ENCODE measurements around the gene KCTD13. TPM values are rescaled to one million over a fixed set of nuclear protein-coding genes. Genes with fewer than 3 reads are reported as not detected.
A peak's percentile ranks its signal among the peaks of the same experiment; 100 is the strongest.

Gene KCTD13
- total RNA-seq, 4 donors from 2014 or later = 3.7 to 8.6 (median 6.3) TPM

DNA sequence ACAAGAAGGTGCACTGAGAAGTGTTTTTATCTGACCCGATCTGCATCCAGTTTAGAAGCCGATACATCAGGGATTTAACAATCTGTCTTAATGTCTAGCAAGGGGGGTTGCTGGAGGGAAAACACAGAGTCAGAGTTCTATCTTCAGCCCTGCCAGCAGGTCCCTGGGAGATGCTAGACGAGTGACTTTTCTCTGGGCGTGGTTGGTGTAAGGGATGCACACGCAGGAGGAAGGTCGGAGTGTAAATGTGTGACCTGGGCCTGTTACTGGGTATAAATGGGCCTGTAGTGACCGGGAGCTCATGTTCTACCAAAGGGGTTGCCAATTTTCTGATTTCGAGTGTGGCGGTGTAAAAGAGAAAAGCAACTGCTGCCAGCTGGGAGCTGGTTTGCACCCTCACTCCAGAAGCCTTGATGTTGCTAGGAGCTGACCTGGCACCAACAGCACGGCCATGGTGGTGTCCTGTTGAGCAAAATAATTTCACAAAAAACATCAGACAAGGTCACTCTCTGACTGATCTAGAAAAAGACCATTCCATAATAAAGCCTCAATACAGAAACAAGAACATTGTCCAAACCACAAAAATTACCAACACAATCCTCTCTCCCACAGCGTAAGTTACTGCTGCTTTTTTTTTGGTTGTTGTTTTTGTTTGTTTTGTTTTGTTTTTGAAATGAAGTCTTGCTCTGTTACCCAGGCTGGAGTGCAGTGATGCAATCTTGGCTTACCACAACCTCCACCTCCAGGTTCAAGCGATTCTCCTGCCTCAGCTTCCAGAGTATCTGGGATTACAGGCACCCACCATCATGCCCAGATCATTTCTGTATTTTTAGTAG lies 1.3 kb upstream of the KCTD13 start:
- Histone ChIP-seq H3K27me3 (no peaks in the 10 kb centered on the region), H3K9me3 (no peaks in the 10 kb centered on the region), H3K27ac (peak overlapping the region; percentile 88 to 96 (median 89)), H3K4me3 (peak overlapping the region; percentile 75 to 99 (median 97)), H3K4me1 (peaks cover 21 to 24% of the 10 kb centered on the region in 2 donors), H3K36me3 (peaks cover 0 to 9% of the 10 kb centered on the region in 2 donors)
- in situ Hi-C loops (cut with MboI; ENCODE audit: low sequenced_read_pairs in 4 of 4) = loop anchor here in 1 of 4 donors (10.0 kb wide), 1 partner anchor 48 kb away; the partner anchor contains the start of gene TAOK2
- DNase-seq = no peak
- intact Hi-C loops (cut with DNase I; ENCODE audit: low total_unique reads) = loop anchor here (2.0 to 5.0 kb wide), 6 partner anchors 34 to 135 kb away; partner anchors contain the start of genes C16orf92, HIRIP3, KIF22 and MAZ
- no peak for TF ChIP-seq POLR2A (IDR thresholded peaks at IDR 0.05)
- TF ChIP-seq, protein P1, sequence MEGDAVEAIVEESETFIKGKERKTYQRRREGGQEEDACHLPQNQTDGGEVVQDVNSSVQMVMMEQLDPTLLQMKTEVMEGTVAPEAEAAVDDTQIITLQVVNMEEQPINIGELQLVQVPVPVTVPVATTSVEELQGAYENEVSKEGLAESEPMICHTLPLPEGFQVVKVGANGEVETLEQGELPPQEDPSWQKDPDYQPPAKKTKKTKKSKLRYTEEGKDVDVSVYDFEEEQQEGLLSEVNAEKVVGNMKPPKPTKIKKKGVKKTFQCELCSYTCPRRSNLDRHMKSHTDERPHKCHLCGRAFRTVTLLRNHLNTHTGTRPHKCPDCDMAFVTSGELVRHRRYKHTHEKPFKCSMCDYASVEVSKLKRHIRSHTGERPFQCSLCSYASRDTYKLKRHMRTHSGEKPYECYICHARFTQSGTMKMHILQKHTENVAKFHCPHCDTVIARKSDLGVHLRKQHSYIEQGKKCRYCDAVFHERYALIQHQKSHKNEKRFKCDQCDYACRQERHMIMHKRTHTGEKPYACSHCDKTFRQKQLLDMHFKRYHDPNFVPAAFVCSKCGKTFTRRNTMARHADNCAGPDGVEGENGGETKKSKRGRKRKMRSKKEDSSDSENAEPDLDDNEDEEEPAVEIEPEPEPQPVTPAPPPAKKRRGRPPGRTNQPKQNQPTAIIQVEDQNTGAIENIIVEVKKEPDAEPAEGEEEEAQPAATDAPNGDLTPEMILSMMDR (IDR thresholded peaks at IDR 0.05 in 4 of 5, conservative IDR thresholded peaks at IDR 0.05 in 1 of 5) = no peak
- ATAC-seq = no peak

DNA sequence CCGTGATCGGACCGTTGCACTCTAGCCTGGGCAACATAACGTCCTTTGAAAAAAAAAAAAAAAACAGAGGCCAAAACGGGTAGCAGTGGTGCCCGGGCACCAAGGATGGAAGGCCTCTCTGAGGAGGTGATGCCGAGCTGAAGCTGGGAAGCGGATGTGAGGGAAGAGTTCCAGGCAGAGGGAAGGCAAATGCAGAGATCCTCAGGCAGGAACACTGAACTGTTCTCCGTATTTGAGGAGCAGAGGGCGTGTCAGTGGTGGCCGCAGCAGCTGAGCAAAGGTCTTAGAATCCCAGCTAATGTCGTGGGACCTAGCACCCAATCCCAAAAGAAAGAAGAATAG lies 656 bp upstream of the KCTD13 start:
- H3K27me3 ChIP-seq = no peaks in the 10 kb centered on the region
- no peaks in the 10 kb centered on the region for H3K9me3 ChIP-seq
- peaks cover 22 to 25% of the 10 kb centered on the region in 2 donors for H3K4me1 ChIP-seq
- DNase-seq (no peak), ATAC-seq (peak; percentile 40 to 43)
- peaks cover 0 to 15% of the 10 kb centered on the region in 2 donors for H3K36me3 ChIP-seq
- in situ Hi-C loops (cut with MboI; ENCODE audit: low sequenced_read_pairs in 4 of 4) = loop anchor here in 1 of 4 donors (10.0 kb wide), 1 partner anchor 48 kb away; the partner anchor contains the start of gene TAOK2
- peak overlapping the region; percentile 88 to 96 (median 89) for H3K27ac ChIP-seq
- intact Hi-C loops (cut with DNase I; ENCODE audit: low total_unique reads) = loop anchor here (1.0 to 5.0 kb wide), 8 partner anchors 26 to 134 kb away; partner anchors contain the start of genes ASPHD1, C16orf92, CDIPT and HIRIP3
- no peak for TF ChIP-seq POLR2A (IDR thresholded peaks at IDR 0.05)
- TF ChIP-seq, protein P1 (IDR thresholded peaks at IDR 0.05 in 4 of 5, conservative IDR thresholded peaks at IDR 0.05 in 1 of 5) = no peak
- peak overlapping the region; percentile 75 to 99 (median 97) for H3K4me3 ChIP-seq

DNA sequence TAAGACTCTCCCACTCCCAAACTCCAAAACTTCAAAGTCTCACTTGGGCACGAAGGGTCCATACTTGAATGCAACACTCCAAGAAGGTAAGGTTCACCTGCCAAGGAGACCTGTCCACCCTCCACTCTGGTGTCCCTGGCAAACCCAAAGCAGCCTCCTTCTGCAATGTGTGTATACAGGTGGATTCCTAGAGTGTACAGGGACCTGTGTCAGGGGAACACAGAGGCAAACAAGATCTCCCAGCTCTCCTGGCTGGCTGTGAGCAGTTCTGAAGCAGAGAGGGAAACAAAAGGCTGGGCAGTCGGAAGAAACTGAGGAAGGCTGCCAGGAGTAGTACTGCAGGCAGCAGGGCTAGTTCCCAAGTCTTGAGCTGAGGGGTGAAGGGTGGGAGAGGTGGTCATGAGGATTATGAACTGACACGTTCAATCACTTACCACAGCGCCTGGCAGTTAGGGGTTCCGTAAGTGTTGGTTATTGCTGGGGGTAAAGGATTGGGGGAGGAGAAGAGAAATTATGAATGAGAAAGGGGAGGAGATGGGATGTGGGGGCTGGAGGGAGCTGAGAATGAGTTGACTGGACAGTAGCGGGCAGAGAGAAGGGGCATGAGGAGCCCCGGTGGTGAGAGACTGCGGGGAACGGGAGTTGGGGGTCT lies 795 bp downstream of the KCTD13 start:
- H3K27ac ChIP-seq = peak overlapping the region in 3 of 4 donors; percentile 88 to 90 (median 88)
- in situ Hi-C loops (cut with MboI; ENCODE audit: low sequenced_read_pairs in 4 of 4) (loop anchor here in 1 of 4 donors (10.0 kb wide), 1 partner anchor 50 kb away; the partner anchor contains the start of gene TAOK2), intact Hi-C loops (cut with DNase I; ENCODE audit: low total_unique reads) (loop anchor here (5.0 kb wide), 3 partner anchors 97 to 133 kb away; partner anchors contain the start of genes C16orf92, KIF22 and MAZ)
- H3K27me3 ChIP-seq = no peaks in the 10 kb centered on the region
- no peak for TF ChIP-seq POLR2A (IDR thresholded peaks at IDR 0.05)
- TF ChIP-seq, protein P1 (IDR thresholded peaks at IDR 0.05 in 4 of 5, conservative IDR thresholded peaks at IDR 0.05 in 1 of 5) = no peak
- peaks cover 0 to 29% of the 10 kb centered on the region in 2 donors for H3K36me3 ChIP-seq
- ATAC-seq (no peak), DNase-seq (no peak)
- H3K9me3 ChIP-seq = no peaks in the 10 kb centered on the region
- peak overlapping the region; percentile 75 to 99 (median 97) for H3K4me3 ChIP-seq
- peaks cover 22 to 25% of the 10 kb centered on the region in 2 donors for H3K4me1 ChIP-seq

DNA sequence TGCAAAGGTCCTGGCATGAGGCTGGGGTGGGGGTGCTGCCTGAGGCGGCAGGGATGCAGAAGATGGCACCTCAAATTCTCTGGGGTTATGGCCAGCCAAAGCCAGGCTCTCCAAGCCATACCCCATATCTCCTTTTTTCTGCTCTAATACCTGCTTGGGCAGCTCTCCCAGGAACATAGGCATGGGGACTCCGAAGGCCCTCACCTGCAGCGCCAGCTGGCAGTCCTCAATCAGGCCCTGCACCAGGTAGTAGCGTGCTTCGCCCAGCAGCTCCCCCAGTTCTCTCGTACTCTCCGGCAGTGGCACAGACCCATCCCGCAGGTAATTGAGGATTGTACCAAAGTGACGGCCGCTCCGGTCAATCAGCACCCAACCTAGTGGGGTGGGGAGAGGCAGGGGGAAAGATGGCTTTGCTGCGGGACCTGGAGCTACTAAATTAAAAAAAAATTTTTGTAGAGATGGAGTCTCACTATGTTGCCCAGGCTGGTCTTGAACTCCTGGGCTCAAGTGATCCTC lies 3.0 kb downstream of the KCTD13 start:
- in situ Hi-C loops (cut with MboI; ENCODE audit: low sequenced_read_pairs in 4 of 4) = loop anchor here in 1 of 4 donors (10.0 kb wide), 1 partner anchor 52 kb away; the partner anchor contains the start of gene TAOK2
- DNase-seq = no peak
- Histone ChIP-seq H3K9me3 (no peaks in the 10 kb centered on the region), H3K27ac (no peak overlapping the region), H3K4me1 (peaks cover 22 to 25% of the 10 kb centered on the region in 2 donors), H3K27me3 (no peaks in the 10 kb centered on the region), H3K36me3 (peaks cover 0 to 44% of the 10 kb centered on the region in 2 donors), H3K4me3 (no peak overlapping the region)
- TF ChIP-seq POLR2A (IDR thresholded peaks at IDR 0.05) = no peak
- TF ChIP-seq, protein P1 (IDR thresholded peaks at IDR 0.05 in 4 of 5, conservative IDR thresholded peaks at IDR 0.05 in 1 of 5) = no peak
- intact Hi-C loops (cut with DNase I; ENCODE audit: low total_unique reads) = no loop called here
- ATAC-seq = no peak

Data from gastrocnemius medialis (tissue), 4 donors.